Activated CD4-positive, alpha-beta T cell treated with anti-CD3 and anti-CD28 coated beads for 1 hour (primary cell): ENCODE measurements around the gene RNF187.
"Not testable (repeated sequence)": the region's sequence is repeated elsewhere in the genome, so short reads cannot be mapped to it uniquely, and the experiment has no call there.

Experiments
- DNase-seq: peaks from one replicate; pipeline ENCODE4 v3.0.0-alpha.2; 2020

RNF187 gene

DNA sequence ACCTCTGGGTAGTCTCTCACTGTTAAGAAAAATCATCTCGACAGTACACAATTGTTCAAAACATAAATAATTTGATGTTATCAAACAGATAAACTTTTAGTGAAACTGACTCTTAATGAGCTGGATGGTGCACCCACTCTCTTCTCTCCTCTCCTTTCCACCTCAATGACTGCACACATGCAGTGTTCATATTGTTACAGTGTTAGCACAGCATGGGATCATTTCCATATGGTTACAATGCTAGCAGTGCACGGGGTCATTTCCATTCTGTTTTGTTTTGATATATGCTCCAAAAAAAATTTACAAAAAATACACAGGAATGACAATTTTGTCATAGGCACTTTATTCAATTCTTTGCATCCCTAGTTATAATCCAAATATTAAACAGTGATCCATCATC is 26.4 kb upstream of the RNF187 start:
- DNase-seq = no peak

GRCh38 chr1:228462560-228462959 is 24.6 kb upstream of the RNF187 start:
- DNase-seq = no peak

GRCh38 chr1:228463009-228463558 is 24.1 kb upstream of the RNF187 start:
- DNase-seq = no peak

- DNase-seq = peak; percentile 16
These were observed 23.4 kb upstream of the RNF187 start for GRCh38 chr1:228463559-228464455.

GRCh38 chr1:228464487-228464983 is 22.6 kb upstream of the RNF187 start:
- peak; percentile 74 for DNase-seq

DNA sequence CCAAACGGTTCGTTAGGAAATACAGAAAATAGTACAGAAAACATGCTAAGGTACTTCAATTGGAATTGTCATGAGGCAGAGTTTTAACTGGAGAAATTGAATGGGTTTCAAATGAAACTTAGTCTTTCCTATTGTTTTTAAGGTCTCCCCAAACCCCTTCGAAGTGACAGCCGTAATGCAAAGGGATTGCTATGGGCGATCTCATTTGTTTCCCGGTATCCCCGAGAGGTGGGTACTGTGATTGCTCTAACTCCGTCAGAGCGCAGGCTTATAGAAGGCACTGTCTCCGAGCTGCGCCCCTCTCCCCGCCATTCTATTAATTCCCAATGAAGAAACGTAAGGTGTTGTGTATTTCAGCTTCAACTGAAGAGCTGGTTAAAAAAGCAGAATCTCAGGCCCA is 22.0 kb upstream of the RNF187 start:
- DNase-seq = no peak

DNA sequence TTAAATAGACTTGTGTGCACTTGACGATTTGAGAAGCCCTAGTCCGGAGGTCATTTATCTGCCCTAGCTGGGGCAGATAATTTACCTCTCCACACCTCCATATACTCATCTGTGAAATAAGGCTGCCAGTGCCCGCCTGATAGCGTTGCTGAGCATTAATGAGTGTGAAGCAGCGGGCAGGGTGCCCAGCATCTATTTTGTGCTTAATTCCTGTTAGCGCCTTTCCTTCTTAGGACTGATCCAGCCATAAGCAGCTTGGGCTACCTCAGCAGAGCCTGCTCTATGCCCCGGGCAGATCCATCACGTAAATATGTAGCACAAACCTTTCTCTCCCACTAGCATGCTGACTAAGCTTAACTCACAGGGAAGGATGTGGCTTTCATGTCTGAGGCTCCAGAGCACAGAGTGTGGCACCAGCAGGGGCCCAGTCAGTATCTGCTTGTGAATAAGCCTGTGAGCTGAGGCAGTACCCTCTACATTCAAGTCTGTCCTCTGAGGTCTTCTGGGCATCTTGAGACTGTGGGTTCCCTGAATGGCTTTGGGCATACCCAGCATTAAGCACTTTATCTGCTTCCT is 21.5 kb upstream of the RNF187 start:
- no peak for DNase-seq

DNA sequence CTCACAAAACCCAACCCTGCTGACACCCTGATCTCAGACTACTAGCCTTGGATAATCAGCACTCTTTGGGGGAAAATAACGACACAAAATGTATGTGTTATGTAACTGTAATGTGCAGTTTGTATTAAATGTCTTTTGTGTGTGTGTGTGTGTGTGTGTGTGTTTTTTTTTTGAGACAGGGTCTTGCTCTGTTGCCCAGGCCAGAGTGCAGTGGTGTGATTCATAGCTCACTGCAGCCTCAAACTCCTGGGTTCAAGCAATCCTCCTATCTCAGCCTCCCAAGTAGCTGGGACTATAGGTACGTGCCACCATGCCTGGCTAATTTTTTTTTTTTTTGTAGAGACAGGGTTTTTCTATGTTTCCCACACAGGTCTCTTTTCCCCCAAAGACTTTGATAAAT is 19.0 kb upstream of the RNF187 start:
- not testable (repeated sequence) for DNase-seq

DNA sequence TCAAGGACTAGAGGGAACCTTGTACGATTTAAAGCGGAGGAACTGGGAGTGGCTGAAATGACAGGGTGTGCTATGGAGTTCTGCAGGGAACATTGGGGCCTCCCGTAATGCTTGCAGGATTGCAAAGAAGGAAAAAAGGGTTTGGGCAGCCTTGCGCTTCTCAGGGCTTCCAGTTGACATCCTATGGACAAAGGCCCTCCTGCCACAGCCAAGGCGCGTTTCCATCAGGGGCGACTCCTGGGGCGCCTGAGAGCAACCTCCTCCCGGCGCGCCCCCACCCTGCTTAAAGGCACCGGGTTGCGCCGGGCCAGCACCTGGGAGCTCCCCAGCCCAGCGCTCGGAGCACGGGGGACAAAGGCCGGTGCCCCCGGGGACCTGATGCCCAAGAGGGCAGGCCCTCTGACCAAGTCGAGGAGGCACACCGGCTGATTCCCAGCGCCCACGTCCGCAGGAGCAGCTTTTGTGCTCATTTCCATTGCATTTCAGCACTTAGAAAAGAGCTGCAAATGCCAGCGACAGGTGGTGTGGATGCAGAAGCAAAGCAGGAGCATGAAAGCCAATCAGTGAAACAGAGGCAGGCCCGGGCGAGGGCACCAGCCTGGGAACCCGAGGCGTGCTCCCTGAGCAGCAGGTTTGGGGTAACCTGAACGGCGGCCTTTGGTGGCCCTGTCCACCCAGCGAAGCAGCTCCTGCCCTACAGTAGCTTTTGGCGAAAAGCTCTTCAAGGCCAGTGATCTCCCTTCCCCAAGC is 17.6 kb upstream of the RNF187 start:
- no peak for DNase-seq

GRCh38 chr1:228471154-228471761 is 15.9 kb upstream of the RNF187 start:
- DNase-seq = no peak

- no peak for DNase-seq
These were observed 15.3 kb upstream of the RNF187 start for GRCh38 chr1:228471762-228472398.

DNA sequence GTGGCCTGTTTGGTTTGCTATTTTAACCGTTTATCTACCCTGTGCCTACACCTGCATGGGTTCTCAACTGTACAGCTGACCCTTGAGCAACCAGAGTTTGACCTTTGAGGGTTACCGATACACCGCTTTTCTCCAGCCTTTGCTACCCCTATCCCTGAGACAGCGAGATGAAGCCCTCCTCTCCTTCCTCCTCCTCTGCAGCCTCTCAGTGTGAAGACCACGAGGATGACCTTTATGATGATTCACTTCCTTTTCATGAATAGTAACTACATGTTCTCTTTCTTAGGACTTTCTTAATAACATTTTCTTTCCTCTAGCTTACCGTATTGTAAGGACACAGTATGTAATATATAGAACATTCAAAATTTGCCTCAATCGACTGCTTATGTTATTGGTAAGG is 14.5 kb upstream of the RNF187 start:
- no peak for DNase-seq

DNA sequence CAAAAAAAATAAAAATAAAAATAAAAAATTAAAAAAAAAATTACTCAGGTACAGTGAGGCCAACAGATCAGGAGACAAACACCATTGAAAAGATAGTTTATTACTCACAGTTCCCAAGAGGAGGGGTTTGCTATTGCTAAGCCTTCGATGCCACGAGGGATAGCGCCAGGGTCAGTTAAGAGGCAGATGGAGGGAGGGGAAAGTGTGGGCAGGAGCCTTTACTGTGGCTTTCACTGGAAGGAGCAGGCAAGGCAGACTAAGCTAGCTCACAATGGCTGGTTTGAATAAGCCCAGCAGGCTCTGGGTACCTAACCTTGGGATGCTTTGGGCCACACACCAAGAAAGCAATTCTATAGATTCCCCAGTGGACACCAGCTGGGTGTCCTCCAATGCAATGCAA is 12.7 kb upstream of the RNF187 start:
- no peak for DNase-seq

- DNase-seq = no peak
These were observed 11.4 kb upstream of the RNF187 start for GRCh38 chr1:228475812-228476211.

GRCh38 chr1:228477263-228477662 is 9.9 kb upstream of the RNF187 start:
- no peak for DNase-seq

- no peak for DNase-seq
These were observed 8.9 kb upstream of the RNF187 start for GRCh38 chr1:228478326-228478725.

DNA sequence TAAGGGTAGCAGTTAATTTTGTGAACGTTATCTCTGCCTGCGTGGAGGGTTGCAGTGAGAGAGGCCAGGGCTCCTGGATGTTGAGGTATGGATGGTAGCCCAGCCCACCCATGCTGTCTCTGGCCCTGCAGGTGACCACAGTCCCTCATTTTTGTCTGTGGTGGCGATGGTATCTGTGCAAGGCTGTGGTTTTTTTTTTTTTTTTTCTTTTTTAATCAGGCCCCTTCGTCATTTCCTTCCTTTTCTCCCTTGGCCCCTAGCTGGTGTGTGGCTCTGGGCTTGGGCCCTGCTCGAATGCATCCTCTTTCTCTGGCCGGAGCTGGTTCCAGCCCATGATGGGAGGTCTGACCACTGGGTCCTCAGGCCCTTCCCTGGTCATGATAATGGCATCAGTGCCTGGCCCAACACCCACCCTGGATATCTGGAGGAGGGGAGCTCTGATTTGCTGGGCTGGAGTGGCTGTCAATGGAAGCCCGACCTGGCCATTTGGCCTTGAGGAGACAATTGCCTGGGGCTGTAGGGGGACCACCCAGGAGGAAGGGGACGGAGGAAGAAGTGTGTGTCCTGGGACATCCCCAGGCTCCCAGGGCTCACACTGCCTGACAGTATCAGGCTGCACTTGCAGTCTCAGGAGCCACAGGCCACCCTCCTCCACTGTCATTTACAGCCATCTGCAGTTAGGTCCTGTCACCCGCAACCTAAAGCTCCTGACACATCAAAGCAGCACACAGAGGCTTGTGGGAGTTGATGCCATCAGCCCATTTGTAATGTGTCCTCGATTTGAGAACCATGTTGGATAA is 8.1 kb upstream of the RNF187 start:
- DNase-seq = no peak

DNA sequence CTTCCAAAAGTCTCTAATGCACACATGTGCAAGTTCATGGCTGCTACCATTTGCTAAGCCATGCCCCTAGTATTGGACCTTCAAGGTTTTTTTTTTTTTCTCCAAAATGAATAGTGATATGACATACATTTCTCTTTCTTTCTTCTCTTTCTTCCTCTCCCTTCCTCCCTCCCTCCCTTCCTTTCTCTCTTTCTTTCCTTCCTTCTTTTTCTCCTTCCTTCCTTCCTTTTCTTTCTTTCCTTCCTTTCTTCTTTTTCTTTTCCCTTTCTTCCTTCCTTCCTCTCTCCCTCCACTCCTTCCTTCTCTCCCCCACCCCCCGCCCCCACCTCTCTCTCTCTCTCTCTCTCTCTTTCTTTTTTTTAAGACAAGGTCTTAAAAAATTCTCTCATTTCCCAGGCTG is 3.4 kb upstream of the RNF187 start:
- DNase-seq = no peak

GRCh38 chr1:228486596-228487335 is 416 bp upstream of the RNF187 start:
- peak; percentile 68 for DNase-seq

DNA sequence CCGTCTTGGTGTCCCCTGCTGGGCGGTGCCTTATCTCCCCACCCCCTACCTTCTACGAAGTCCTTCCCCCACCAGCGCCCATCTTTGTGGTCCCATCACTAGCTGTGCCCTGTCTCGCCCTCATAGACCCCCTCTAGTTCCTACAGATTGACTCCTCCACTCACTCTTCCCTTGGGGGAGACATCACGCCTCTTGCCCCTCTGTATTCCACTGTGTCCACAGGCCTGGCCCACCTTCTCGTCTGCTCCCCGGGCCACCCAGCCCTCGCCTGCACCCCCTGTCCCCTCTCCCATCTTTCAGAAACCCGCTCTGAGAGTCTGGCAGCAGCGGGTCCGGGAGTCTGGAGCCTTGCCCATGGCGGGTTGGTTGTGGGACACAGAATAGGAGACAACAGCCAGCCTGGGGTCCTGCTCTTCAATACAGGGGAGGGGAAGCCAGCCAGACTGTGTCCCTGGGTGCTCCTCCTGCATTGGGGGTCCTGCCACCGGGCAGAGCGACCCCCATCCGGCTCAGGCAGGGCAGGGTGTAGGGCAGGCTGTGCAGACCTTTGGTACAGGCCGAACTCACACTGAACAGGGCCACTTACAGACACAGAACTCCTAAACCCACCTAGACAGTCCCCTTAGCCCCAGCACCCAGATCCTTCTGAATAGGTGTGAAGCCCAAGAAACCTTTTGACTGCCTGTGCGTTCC is 1.1 kb downstream of the RNF187 start:
- DNase-seq = no peak
